Spleen (tissue), 11 donors: ENCODE data around the gene FLNB. TPM values are rescaled to one million over a fixed set of nuclear protein-coding genes. Genes with fewer than 3 reads are reported as not detected.

Experiments
- DNase-seq: peaks from one replicate; pipeline ENCODE4 v3.0.0-alpha.2; 2020
- H3K27ac ChIP-seq, 8 donors: fragments of 200-600 bp; sonication (generic) in 7 of 8; 1 replicate in 4 of 8; 2 replicates in 4 of 8; pipeline versions ENCODE4 v1.5.0 to v1.8.0; 2016 to 2021; ENCODE audit warnings: inconsistent platforms in 4 of 8, mild to moderate bottlenecking in 4 of 8, moderate library complexity in 1 of 8
- H3K27me3 ChIP-seq, 7 donors: fragments of 200-600 bp; sonication (generic) in 6 of 7; replicated peaks in 1 of 7; 1 replicate in 4 of 7; 2 replicates in 3 of 7; pipeline versions ENCODE4 v1.5.0 to v1.8.0; 2016 to 2021; ENCODE audit warnings: inconsistent platforms in 3 of 7, mild to moderate bottlenecking in 1 of 7
- H3K36me3 ChIP-seq, 6 donors: fragments of 200-600 bp; sonication (generic) in 5 of 6; 1 replicate in 4 of 6; 2 replicates in 2 of 6; pipeline versions ENCODE4 v1.5.0 to v1.8.0; 2016 to 2021; ENCODE audit warnings: inconsistent platforms in 2 of 6
- H3K4me1 ChIP-seq, 6 donors: fragments of 200-600 bp; sonication (generic) in 5 of 6; 1 replicate in 3 of 6; 2 replicates in 3 of 6; pipeline versions ENCODE4 v1.5.0 to v1.8.0; 2016 to 2021; ENCODE audit warnings: inconsistent platforms in 3 of 6
- H3K4me3 ChIP-seq, 8 donors: fragments of 200-600 bp; sonication (generic) in 7 of 8; 1 replicate in 4 of 8; 2 replicates in 4 of 8; pipeline versions ENCODE4 v1.5.0 to v1.8.0; 2016 to 2021; ENCODE audit warnings: inconsistent platforms in 4 of 8, mild to moderate bottlenecking in 4 of 8, moderate library complexity in 2 of 8
- H3K9me3 ChIP-seq, 8 donors: fragments of 200-600 bp; sonication (generic) in 7 of 8; 1 replicate in 4 of 8; 2 replicates in 4 of 8; pipeline versions ENCODE4 v1.5.0 to v1.8.0; 2016 to 2021; ENCODE audit warnings: inconsistent platforms in 4 of 8
- POLR2A ChIP-seq, 3 donors: fragments of 450-650 bp; IDR thresholded peaks; one replicate each; pipeline ENCODE4 v1.5.1; 2017; ENCODE audit warnings: antibody characterized with exemption in 3 of 3, mild to moderate bottlenecking in 1 of 3
- POLR2AphosphoS5 ChIP-seq, 3 donors: sonication (generic); formaldehyde crosslinking; IDR thresholded peaks; one replicate each; pipeline ENCODE4 v1.5.1; 2017; ENCODE audit warnings: antibody characterized with exemption in 3 of 3
- WGBS, 5 donors: extraction: QIAGEN DNeasy Blood & Tissue Kit in 3 of 5; methylation state at CpG; one replicate each; pipeline versions ENCODE4 v1.1.5 to v1.1.7; 2013 to 2018; 5-methylcytosine and 5-hydroxymethylcytosine counted together
- intact Hi-C: fragments of 100-400 bp; cut with DNase I; formaldehyde crosslinking; loops from one replicate; pipeline ENCODE4 v1.15.0; 2023; ENCODE audit warnings: low total_unique reads
- polyA plus RNA-seq, 3 donors: library from polyadenylated mRNA; stranded (reverse); fragments of 200-250 nt; gene quantifications; one replicate each; pipeline ENCODE4 v1.2.1, GENCODE V29; 2013
- total RNA-seq, 7 donors: library from RNA; depleted of rRNA in 3 of 7; stranded (reverse); fragments of >200 nt in 3 of 7; fragmentation: NEBNext Ultra II Directional in 4 of 7; extraction: Animal tissue kit (Norgen Biotek cat#: 25700) in 4 of 7; gene quantifications; one replicate each; pipeline versions ENCODE4 v1.1.0 to v1.2.1, GENCODE V29; 2016 to 2021
- TF ChIP-seq, protein P1 (sequence below), 11 experiments: fragments of 200-600 bp in 7 of 11; fragments of 450-650 bp in 4 of 11; sonication (generic) in 4 of 11; IDR thresholded peaks in 8 of 11; conservative IDR thresholded peaks in 3 of 11; 1 replicate in 7 of 11; 2 replicates in 4 of 11; pipeline versions ENCODE4 v1.4.0 to v1.8.0; 2016 to 2021; ENCODE audit warnings: antibody characterized with exemption in 11 of 11, inconsistent platforms in 4 of 11, mild to moderate bottlenecking in 1 of 11
- donor health status: healthy with polysubstance abuse.
- donor health status: DM: no; HTN: no; CAD: no; lungs with moderate emphysema.
- donor health status: DM: no; HTN: no; CAD: no.
- donor health status: Bipolar disorder and iron deficiency.
- donor health status: healthy.
- donor health status: DM: no; HTN: no; CAD: no.
- donor health status: DM: yes; HTN: yes; CAD: no.

Gene FLNB
- total and polyA plus RNA-seq, 10 donors = 38.9 to 163 (median 96.7) TPM

DNA sequence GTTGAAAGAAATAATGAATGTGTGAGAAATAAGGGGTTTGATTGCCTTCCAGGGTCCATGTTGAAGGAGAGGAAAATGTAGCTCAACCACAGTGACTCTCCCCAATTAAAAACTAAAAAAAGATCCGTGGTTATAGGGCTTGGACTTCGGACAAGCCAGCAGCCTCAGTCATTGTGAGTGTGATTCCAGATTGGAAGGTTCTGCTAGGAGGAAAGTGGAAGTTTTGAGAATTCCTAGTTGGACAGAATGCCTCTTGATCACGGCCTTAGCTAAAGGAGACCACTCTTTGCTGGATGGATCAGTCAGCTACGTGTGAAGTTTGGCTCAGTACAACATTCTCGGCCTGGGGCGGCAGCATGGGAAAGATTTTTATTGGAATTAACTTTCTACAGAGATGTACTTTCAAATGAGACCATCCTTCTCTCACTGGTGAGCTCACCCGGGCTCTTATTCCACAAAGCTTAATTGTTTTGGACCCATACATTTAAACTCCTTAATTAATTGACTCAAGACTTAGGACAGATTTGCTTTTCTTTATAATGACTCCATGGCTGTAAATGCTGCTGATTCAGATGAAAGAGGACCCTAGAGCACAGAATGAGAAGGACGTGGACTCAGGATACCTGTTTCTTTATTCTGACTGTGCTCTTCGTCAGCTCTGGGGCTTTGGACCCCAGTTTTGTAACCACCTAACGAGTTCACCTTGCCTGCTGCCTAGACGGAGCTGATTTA is 27.5 kb downstream of the FLNB start:
- TF ChIP-seq, protein P1, sequence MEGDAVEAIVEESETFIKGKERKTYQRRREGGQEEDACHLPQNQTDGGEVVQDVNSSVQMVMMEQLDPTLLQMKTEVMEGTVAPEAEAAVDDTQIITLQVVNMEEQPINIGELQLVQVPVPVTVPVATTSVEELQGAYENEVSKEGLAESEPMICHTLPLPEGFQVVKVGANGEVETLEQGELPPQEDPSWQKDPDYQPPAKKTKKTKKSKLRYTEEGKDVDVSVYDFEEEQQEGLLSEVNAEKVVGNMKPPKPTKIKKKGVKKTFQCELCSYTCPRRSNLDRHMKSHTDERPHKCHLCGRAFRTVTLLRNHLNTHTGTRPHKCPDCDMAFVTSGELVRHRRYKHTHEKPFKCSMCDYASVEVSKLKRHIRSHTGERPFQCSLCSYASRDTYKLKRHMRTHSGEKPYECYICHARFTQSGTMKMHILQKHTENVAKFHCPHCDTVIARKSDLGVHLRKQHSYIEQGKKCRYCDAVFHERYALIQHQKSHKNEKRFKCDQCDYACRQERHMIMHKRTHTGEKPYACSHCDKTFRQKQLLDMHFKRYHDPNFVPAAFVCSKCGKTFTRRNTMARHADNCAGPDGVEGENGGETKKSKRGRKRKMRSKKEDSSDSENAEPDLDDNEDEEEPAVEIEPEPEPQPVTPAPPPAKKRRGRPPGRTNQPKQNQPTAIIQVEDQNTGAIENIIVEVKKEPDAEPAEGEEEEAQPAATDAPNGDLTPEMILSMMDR (IDR thresholded peaks at IDR 0.05 in 8 of 11, conservative IDR thresholded peaks at IDR 0.05 in 3 of 11) = no peak
- no peak for TF ChIP-seq POLR2A (IDR thresholded peaks at IDR 0.05)
- no peak for TF ChIP-seq POLR2AphosphoS5 (IDR thresholded peaks at IDR 0.05)
- intact Hi-C loops = no loop called here
- Histone ChIP-seq H3K27ac (peak overlapping the region in 4 of 8 donors; percentile 1 to 59 (median 40)), H3K4me1 (peaks cover 0 to 48% (median 32%) of the 10 kb centered on the region in 6 donors), H3K27me3 (no peaks in the 10 kb centered on the region), H3K36me3 (no peaks in the 10 kb centered on the region), H3K4me3 (no peak overlapping the region), H3K9me3 (no peaks in the 10 kb centered on the region)
- peak; percentile 4 for DNase-seq
- 77 to 89% (median 88%) methylated on average over 11 of the region's 11 CpGs for WGBS, 5 donors

DNA sequence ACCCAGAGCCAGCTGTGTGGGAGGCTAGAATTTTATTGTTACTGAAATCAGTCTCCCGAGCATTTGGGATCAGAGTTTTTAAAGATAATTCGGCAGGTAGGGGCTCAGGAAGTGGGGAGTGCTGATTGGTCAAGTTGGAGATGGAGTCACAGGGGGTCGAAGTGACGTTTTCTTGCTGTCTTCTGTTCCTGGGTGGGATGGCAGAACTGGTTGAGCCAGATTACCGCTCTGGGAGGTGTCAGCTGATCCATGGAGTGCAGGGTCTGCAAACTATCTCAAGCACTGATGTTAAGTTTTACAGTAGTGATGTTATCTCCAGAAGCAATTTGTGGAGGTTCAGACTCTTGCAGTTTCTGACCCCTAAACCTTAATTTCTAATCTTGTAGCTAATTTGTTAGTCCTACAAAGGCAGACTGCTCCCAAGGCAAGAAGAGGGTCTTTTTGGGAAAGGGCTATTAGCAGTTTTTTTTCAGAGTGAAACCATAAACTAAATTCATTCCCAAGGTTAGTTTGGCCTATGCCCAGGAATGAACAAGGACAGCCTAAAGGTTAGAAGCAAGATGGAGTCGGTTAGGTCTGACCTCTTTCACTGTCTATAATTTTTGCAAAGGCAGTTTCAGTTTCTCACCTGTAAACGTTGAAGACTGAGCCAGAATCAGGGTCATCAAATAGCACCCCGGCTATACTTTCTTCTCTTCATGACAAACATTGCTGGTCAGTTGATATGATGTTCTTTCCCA is 28.2 kb downstream of the FLNB start:
- Histone ChIP-seq H3K36me3 (no peaks in the 10 kb centered on the region), H3K9me3 (no peaks in the 10 kb centered on the region), H3K27ac (no peak overlapping the region), H3K4me3 (no peak overlapping the region), H3K4me1 (peaks cover 3 to 55% (median 39%) of the 10 kb centered on the region in 6 donors), H3K27me3 (no peaks in the 10 kb centered on the region)
- 79 to 89% (median 81%) methylated on average over 8 of the region's 8 CpGs for WGBS, 5 donors
- intact Hi-C loops = no loop called here
- TF ChIP-seq POLR2A (IDR thresholded peaks at IDR 0.05) = no peak
- TF ChIP-seq POLR2AphosphoS5 (IDR thresholded peaks at IDR 0.05) = no peak
- peak; percentile 16 for DNase-seq

DNA sequence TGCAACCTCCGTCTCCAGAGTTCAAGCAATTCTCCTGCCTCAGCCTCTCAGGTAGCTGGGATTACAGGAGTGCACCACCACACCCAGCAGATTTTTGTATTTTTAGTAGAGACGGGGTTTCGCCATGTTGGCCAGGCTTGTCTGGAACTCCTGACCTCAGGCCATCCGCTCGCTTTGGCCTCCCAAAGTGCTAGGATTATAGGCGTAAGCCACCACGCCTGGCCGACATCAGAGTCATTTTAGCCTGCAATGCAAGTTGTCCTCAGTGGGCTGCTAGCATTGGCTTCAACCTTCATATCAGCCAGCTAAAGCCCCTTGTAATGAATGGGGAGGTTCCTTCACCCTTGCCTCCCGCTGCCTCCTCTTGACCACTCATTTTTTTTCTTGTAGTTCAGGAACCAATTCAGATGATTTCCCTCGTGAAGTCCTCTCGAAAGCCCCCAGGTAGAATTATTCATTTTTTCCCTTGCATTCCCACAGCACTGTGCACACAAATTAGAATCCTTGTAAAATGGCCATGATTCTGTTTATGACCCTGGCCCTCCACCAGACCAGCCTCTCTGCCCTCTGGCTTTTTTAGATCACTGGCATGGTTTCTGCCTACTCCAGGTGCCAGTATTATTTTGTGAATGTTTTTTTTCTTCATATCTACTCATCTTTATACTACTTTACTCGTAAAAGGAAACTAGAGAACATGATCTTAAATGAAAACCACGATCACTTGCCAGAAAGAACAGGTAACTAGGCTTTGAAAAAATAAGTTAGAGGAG is 29.1 kb downstream of the FLNB start:
- TF ChIP-seq POLR2AphosphoS5 (IDR thresholded peaks at IDR 0.05) = no peak
- no peak for TF ChIP-seq POLR2A (IDR thresholded peaks at IDR 0.05)
- TF ChIP-seq, protein P1 (IDR thresholded peaks at IDR 0.05 in 8 of 11, conservative IDR thresholded peaks at IDR 0.05 in 3 of 11) = no peak
- Histone ChIP-seq H3K36me3 (no peaks in the 10 kb centered on the region), H3K4me1 (peaks cover 7 to 64% (median 48%) of the 10 kb centered on the region in 6 donors), H3K27ac (no peak overlapping the region), H3K9me3 (no peaks in the 10 kb centered on the region), H3K27me3 (no peaks in the 10 kb centered on the region), H3K4me3 (no peak overlapping the region)
- intact Hi-C loops = no loop called here
- peak; percentile 60 for DNase-seq
- WGBS, 5 donors = 90 to 96% (median 93%) methylated on average over 10 to 13 of the region's 13 CpGs

DNA sequence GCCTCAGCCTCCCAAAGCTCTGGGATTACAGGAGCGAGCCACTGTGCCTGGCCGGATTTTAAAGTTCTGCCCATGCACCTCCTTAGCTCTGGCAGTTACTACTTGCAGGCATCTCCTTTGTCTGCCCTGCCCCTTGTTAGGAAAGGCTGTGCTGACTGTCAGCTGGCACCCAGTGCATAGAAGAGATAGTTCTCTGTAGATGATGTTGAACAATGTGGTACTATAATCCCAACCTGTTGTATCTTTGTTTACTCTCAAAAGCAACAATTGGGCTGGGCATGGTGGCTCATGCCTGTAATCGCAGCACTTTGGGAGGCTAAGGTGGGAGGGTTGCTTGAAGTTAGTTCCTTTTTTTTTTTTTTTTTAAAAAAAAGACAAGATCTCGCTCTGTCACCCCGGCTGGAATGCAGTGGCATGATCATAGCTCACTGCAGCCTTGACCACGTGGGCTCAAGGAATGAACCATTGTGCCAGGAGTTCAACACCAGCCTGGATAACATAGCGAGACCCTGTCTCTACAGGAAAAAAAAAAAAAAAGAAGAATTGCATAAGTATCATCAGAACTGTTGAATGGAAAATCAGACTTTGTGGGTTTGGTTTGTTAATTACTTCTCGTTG is 30.6 kb downstream of the FLNB start:
- TF ChIP-seq POLR2A (IDR thresholded peaks at IDR 0.05) (no peak), POLR2AphosphoS5 (IDR thresholded peaks at IDR 0.05) (no peak)
- TF ChIP-seq, protein P1 (IDR thresholded peaks at IDR 0.05 in 8 of 11, conservative IDR thresholded peaks at IDR 0.05 in 3 of 11) = no peak
- peaks cover 7 to 75% (median 50%) of the 10 kb centered on the region in 6 donors for H3K4me1 ChIP-seq
- H3K4me3 ChIP-seq = no peak overlapping the region
- DNase-seq = peak; percentile 29
- H3K27ac ChIP-seq = no peak overlapping the region
- intact Hi-C loops = no loop called here
- H3K27me3 ChIP-seq = no peaks in the 10 kb centered on the region
- 45 to 75% (median 60%) methylated on average over 8 of the region's 8 CpGs for WGBS, 5 donors
- no peaks in the 10 kb centered on the region for H3K36me3 ChIP-seq
- H3K9me3 ChIP-seq = no peaks in the 10 kb centered on the region
